ENCODE measurements around the gene RGPD6.
"Not testable (repeated sequence)": the region's sequence is repeated elsewhere in the genome, so short reads cannot be mapped to it uniquely, and the experiment has no call there.

Gene RGPD6

DNA sequence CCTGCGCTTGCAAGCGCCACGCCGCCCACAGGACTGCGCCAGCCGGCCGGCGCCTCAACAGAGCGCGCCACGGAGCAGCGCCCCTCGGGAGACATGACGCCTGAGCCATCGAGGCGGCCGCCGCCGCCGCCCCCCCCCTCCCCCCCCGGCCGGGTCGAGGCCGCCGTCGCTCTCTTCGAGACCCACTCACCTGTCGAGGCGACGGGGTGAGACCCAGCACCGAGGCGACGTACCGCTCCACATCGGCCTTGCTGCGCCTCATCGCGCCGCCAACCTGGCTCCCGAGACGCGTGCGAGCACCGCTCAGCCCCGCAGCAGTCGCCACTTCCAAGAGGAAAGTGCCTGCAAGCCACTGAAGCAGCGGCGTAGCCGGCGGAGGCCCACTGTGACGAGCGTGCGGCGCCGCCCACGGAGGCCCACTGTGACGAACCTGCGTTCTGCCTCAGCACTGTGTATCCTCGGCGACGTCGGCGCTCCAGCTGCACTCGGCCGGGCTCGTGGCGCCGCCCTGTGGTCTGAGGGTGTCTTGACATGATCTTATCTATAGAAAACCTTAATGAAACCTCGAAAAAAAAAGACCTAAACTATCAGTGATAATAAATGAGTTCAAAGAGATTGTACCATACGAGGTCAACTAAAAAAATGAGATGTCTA is at the start of gene RGPD6:
Gene RGPD6, minus strand, starts transcription at position 460 of the 654 bp plus-strand sequence. Its CDS starts 198 bp downstream, at position 262.
- not testable (repeated sequence) for DNase-seq

- not testable (repeated sequence) for DNase-seq
These were observed 42.4 kb upstream of the RGPD6 start for GRCh38 chr2:110619326-110619939.

DNA sequence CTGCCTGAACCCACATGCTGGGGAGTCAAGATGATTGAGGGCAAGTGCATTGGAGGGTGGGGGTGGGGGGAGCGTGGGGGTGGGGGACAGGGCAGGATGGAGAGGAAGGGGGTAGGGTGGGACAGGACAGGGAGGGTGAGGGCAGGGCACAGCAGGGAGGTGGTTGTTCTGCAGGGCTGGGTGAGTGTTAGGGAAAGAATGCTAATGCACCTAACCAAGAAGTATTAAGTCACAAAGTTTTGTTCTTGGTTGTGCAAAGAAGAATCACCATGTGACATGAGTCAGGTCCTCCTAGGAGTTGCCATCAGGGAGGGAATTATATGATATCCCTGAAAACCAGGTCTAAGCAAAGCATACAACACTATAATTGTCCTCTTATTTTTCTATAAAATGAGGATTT is 36.9 kb upstream of the RGPD6 start:
- not testable (repeated sequence) for DNase-seq

DNA sequence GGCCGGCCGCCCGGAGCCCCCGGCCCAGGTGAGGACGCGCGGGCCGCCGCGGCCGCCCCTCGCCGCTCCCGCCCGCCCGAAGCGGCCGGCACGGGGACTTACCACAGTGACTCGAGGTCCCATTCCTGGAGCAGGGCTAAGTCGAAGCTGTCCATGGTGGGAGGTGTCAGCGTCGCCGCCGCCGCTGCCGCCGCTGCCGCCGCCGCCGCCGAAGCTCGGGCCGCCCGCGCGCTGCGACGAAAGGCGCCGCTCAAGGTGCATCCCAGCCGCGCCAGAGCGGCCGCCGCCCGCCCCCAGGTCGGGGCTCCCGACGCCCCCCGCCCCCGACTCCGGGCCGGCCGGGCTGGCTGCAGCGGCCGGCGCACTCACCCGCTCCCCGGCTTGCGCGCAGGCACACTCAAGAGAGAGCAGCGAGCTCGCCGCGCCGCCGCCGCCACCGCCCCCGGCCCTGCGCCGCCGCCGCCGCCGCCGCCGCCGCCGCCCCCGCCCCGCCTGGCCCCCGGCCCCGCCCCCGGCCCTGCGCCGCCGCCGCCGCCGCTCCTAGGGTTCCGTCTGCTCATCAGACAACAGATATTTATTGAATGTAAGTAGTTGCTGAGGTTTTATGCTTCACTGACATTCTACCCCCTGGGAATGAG is 33.7 kb upstream of the RGPD6 start:
- not testable (repeated sequence) for DNase-seq

DNA sequence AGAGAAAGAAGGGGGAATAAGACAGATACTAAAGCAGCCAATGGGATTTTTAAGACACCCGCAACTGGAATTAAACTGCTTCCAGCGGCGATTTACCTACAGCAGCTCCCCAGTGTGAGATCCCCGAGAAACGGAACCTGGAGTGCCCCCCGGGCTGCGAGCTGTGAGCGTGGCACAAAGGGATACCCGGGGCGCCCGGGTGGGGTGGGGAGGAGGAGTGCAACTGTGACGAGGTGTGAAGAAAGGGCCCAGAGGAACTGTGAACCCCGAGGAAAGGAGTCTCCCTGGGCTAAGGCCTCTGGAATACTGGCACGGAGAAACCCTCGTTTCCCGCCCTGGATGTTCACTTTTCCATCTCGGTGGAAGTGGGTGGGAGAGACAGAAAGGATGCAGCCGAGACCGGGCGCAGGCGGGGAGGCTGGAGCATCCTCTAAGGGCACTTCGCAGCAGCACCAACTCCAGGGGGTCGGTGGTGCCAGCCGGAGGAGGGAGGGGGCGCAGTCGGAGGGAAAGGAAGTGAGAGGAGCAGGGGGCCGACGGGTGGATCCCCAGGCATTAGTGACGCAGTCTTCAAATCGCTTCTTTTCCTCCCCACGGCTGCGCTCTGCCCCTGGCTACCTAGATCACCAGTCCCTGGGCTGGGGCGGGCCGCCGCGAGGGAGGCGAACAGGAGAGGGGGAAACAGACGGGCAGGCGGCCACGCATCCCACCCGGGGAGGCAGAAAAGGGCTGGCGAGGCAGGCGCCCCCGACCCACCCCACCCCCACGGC is 33.0 kb upstream of the RGPD6 start:
- DNase-seq: not testable (repeated sequence)

- not testable (repeated sequence) for DNase-seq
These were observed 31.9 kb upstream of the RGPD6 start for GRCh38 chr2:110608788-110609502.

- DNase-seq: not testable (repeated sequence)
These were observed 28.0 kb upstream of the RGPD6 start for GRCh38 chr2:110605057-110605456.

- DNase-seq: not testable (repeated sequence)
These were observed 27.0 kb upstream of the RGPD6 start for GRCh38 chr2:110603917-110604591.

DNA sequence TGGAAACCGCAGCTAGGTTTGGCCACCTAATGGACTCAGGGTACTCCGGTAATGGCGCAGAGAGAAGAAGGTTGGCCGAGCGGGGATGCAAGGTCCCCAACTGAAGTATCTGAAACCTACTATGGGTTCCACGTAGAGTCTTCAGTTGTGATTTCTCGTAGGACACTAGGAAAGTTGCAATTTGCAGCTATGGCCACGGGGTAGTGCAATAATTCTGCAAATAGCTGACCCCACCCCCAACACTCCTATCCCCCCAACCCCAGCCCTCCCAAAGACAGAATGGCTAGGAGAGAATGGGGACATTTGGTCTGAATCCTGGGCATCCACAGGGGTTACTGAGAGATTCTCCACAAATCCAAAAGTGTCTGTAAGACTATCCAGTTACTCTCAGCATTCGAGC is 25.1 kb upstream of the RGPD6 start:
- DNase-seq: not testable (repeated sequence)

GRCh38 chr2:110591973-110592372 is 15.0 kb upstream of the RGPD6 start:
- not testable (repeated sequence) for DNase-seq

GRCh38 chr2:110589677-110590330 is 12.8 kb upstream of the RGPD6 start:
- not testable (repeated sequence) for DNase-seq

GRCh38 chr2:110588520-110588919 is 11.5 kb upstream of the RGPD6 start:
- not testable (repeated sequence) for DNase-seq

- DNase-seq: not testable (repeated sequence)
These were observed 2.4 kb upstream of the RGPD6 start for GRCh38 chr2:110579216-110579965.

GRCh38 chr2:110578429-110578828 is 1.4 kb upstream of the RGPD6 start:
- not testable (repeated sequence) for DNase-seq

GRCh38 chr2:110499755-110500377 is 77.2 kb downstream of the RGPD6 start:
- not testable (repeated sequence) for DNase-seq

DNA sequence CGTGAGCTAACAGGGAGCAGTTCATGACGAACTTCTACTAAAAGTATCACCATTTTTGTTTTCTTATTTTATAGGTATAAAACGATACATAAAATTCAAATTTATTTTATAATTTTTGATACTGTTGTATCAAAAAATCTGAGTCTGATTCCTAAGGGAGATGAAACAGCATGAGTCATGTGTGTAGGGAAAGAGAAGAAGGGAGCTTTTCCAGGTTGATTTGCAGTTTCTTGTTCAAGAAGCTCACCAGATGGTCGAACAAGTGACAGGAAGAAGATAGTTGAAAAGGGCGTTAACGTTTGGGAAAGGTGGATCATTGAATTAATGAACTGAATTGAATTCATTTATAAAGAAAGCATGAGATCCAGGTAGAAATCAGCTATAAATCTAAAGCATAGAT is 81.0 kb downstream of the RGPD6 start:
- DNase-seq: not testable (repeated sequence)

- DNase-seq: not testable (repeated sequence)
These were observed 82.5 kb downstream of the RGPD6 start for GRCh38 chr2:110494488-110494887.

DNA sequence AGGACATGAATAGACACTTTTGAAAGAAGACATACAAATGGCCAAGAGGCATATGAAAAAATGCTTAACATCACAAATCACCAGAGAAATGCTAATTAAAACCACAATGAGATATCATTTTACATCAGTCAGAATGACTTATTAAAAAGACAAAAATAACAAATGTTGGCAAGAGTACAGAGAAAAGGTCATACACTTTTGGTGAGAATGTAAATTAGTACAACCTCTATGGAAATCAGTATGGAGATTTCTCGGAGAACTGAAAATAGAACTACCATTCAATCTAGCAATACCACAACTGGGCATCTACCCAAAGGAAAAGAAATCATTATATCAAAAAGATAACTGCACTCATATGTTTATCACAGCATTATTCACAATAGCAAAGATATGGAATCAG is 88.0 kb downstream of the RGPD6 start:
- DNase-seq: not testable (repeated sequence)

DNA sequence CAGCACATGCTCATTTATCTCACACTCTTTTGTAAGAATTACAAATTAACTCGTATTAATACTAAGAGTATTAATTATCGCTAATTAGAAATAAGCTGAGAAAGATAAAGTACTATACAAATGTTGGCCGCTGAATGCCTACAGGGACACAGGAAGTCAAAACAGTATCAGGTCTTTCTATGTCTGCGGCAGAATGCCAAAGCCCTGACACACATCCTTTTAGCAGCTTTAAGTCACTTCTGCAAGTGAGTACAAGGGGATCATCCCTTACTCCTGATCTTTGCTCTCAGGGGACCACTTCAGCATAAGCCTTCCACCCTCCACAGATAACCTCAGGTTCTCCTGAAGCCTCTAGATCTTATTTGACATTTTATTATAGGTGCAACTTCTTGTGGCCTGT is 94.3 kb downstream of the RGPD6 start:
- DNase-seq: not testable (repeated sequence)

DNA sequence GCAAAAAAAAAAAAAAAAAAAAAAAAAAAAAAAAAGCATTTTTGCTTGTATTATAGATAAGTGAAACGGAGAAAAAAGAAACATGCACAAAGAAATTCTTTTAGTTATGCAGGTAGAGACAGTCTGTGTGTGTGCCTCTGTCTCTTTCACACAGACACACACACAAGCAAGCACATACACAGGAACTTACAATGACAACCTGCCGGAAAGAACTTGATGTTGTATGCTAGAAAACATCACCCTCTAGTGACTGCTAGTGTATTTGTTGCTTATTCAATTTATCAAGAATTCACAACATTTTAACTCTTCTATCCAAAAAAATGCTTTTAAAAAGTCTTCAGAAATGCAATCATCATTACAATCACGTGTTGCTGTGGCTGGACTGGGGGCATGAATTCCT is 95.8 kb downstream of the RGPD6 start:
- not testable (repeated sequence) for DNase-seq
